Upper lobe of left lung (tissue), 4 donors: ENCODE measurements around the gene CELSR1.

Experiments
- CTCF ChIP-seq, 6 experiments: fragments of 450-650 bp in 4 of 6; fragments of 200-600 bp in 2 of 6; sonication (generic) in 2 of 6; IDR thresholded peaks; one replicate each; pipeline ENCODE4 v1.5.1; 2016 to 2019; ENCODE audit warnings: antibody characterized with exemption in 6 of 6
- EP300 ChIP-seq, 4 donors: sonication (generic); formaldehyde crosslinking; IDR thresholded peaks; one replicate each; pipeline ENCODE4 v1.5.1; 2017; ENCODE audit warnings: antibody characterized with exemption in 4 of 4, control low read depth in 2 of 4
- POLR2AphosphoS5 ChIP-seq, 2 donors: sonication (generic); formaldehyde crosslinking; IDR thresholded peaks; one replicate each; pipeline ENCODE4 v1.5.1; 2017; ENCODE audit warnings: antibody characterized with exemption in 2 of 2

DNA sequence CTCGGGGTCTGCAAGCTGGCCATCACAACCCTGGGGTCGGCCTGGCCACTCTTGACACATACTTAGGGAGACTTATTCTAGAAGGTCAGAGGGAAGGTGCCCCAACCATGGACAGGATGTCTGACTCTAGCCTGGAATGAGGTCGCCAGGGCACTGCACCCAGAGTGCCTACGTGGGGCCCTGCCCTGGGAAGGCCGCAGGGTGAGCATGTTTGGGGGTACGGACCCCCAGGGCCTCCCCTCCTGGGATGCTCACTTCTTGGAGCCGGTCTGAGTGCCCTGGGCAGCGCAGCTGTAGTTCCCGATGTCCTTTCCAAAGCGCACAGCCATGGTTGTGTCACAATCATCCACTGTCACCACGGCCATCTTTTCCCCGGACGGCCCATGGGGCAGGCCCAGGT lies 126.1 kb downstream of the CELSR1 start:
- no peak for TF ChIP-seq CTCF (IDR thresholded peaks at IDR 0.05)
- TF ChIP-seq POLR2AphosphoS5 (IDR thresholded peaks at IDR 0.05) = no peak
- TF ChIP-seq EP300 (IDR thresholded peaks at IDR 0.05) = no peak
